Neuronal stem cell (in vitro differentiated cells): ENCODE measurements around the gene AXIN2.

ENCODE experiments used
- DNase-seq: peaks from one replicate; pipeline ENCODE4 v3.0.0-alpha.2; 2013; ENCODE audit warnings: low spot score
- H2AFZ ChIP-seq: one replicate; pipeline ENCODE4 v1.6.1; 2013; ENCODE audit warnings: mild to moderate bottlenecking, low read length, inconsistent platforms
- H2AK5ac ChIP-seq: 2 replicates; pipeline ENCODE4 v1.6.1; 2013; ENCODE audit warnings: low read depth, mild to moderate bottlenecking, inconsistent platforms, low read length, moderate library complexity, mixed read lengths
- H2BK120ac ChIP-seq: 2 replicates; pipeline ENCODE4 v1.6.1; 2013; ENCODE audit warnings: low read depth, mild to moderate bottlenecking, inconsistent platforms, low read length, moderate library complexity, mixed read lengths
- H2BK12ac ChIP-seq: one replicate; pipeline ENCODE4 v1.6.1; 2013; ENCODE audit warnings: low read length, inconsistent platforms
- H2BK15ac ChIP-seq: 2 replicates; pipeline ENCODE4 v1.6.1; 2013; ENCODE audit warnings: mild to moderate bottlenecking, low read length, inconsistent platforms, mixed read lengths
- H2BK5ac ChIP-seq: one replicate; pipeline ENCODE4 v1.6.1; 2013; ENCODE audit warnings: inconsistent platforms, mild to moderate bottlenecking, low read length, moderate library complexity
- H3K14ac ChIP-seq: one replicate; pipeline ENCODE4 v1.6.1; 2013; ENCODE audit warnings: low read length, inconsistent platforms
- H3K18ac ChIP-seq: 2 replicates; pipeline ENCODE4 v1.6.1; 2013; ENCODE audit warnings: low read length, inconsistent platforms
- H3K23ac ChIP-seq: 2 replicates; pipeline ENCODE4 v1.6.1; 2013; ENCODE audit warnings: low read depth, mild to moderate bottlenecking, mixed read lengths, low read length, inconsistent platforms; ENCODE audit not compliant: poor library complexity
- H3K27ac ChIP-seq: replicated peaks from 3 replicates; pipeline ENCODE4 v1.5.1; 2013; ENCODE audit warnings: low read length, inconsistent platforms
- H3K27me3 ChIP-seq, 3 experiments: 2 replicates each; pipeline ENCODE4 v1.6.1; 2013; ENCODE audit warnings: low read length in 3 of 3, mild to moderate bottlenecking in 2 of 3, inconsistent platforms in 1 of 3, low read depth in 1 of 3, mixed read lengths in 1 of 3, moderate library complexity in 1 of 3; ENCODE audit not compliant: control insufficient read depth in 3 of 3, insufficient read depth in 3 of 3
- H3K36me3 ChIP-seq, 2 donors: replicated peaks in 1 of 2; 2 replicates each; pipeline ENCODE4 v1.6.1; 2013; ENCODE audit warnings: low read length in 2 of 2; ENCODE audit not compliant: control insufficient read depth in 2 of 2, insufficient read depth in 2 of 2
- H3K4ac ChIP-seq: 2 replicates; pipeline ENCODE4 v1.6.1; 2013; ENCODE audit warnings: inconsistent platforms, mild to moderate bottlenecking, low read length, moderate library complexity
- H3K4me1 ChIP-seq, 2 donors: 1 replicate in 1 of 2; 2 replicates in 1 of 2; pipeline ENCODE4 v1.6.1; 2013; ENCODE audit warnings: low read length in 2 of 2, low read depth in 1 of 2; ENCODE audit not compliant: control insufficient read depth in 2 of 2, insufficient read depth in 1 of 2
- H3K4me2 ChIP-seq: one replicate; pipeline ENCODE4 v1.6.1; 2013; ENCODE audit warnings: mild to moderate bottlenecking, low read length, inconsistent platforms; ENCODE audit not compliant: insufficient read depth, poor library complexity, severe bottlenecking
- H3K4me3 ChIP-seq, 2 donors: 2 replicates each; pipeline ENCODE4 v1.5.1; 2013; ENCODE audit warnings: low read length in 2 of 2, mild to moderate bottlenecking in 2 of 2, inconsistent platforms in 1 of 2, moderate library complexity in 1 of 2
- H3K79me1 ChIP-seq: one replicate; pipeline ENCODE4 v1.6.1; 2013; ENCODE audit warnings: low read depth, mild to moderate bottlenecking, inconsistent platforms, low read length, moderate library complexity
- H3K9ac ChIP-seq: one replicate; pipeline ENCODE4 v1.6.1; 2013; ENCODE audit warnings: mild to moderate bottlenecking, low read depth, low read length, inconsistent platforms; ENCODE audit not compliant: poor library complexity
- H3K9me3 ChIP-seq, 2 donors: replicated peaks in 1 of 2; 2 replicates each; pipeline versions ENCODE3 to v1.6.1; 2013; ENCODE audit warnings: low read length in 2 of 2, mild to moderate bottlenecking in 2 of 2, inconsistent platforms in 1 of 2, low read depth in 1 of 2, mixed read lengths in 1 of 2, moderate library complexity in 1 of 2; ENCODE audit not compliant: control insufficient read depth in 2 of 2, insufficient read depth in 1 of 2
- H4K8ac ChIP-seq: one replicate; pipeline ENCODE4 v1.6.1; 2013; ENCODE audit warnings: low read depth, mild to moderate bottlenecking, inconsistent platforms, low read length, moderate library complexity
- H4K91ac ChIP-seq: one replicate; pipeline ENCODE4 v1.6.1; 2013; ENCODE audit warnings: low read length, low read depth, mild to moderate bottlenecking, inconsistent platforms; ENCODE audit not compliant: poor library complexity
- WGBS, 2 donors: extraction: QIAGEN DNeasy Blood & Tissue Kit; methylation state at CpG; one replicate each; pipeline ENCODE4 v1.1.7; 2013; ENCODE audit warnings: missing lambda C conversion rate in 2 of 2, mixed read lengths in 1 of 2; ENCODE audit not compliant: insufficient read length in 2 of 2, insufficient replicate concordance in 1 of 2; ENCODE audit errors: extremely low coverage in 2 of 2; 5-methylcytosine and 5-hydroxymethylcytosine counted together

The AXIN2 gene

DNA sequence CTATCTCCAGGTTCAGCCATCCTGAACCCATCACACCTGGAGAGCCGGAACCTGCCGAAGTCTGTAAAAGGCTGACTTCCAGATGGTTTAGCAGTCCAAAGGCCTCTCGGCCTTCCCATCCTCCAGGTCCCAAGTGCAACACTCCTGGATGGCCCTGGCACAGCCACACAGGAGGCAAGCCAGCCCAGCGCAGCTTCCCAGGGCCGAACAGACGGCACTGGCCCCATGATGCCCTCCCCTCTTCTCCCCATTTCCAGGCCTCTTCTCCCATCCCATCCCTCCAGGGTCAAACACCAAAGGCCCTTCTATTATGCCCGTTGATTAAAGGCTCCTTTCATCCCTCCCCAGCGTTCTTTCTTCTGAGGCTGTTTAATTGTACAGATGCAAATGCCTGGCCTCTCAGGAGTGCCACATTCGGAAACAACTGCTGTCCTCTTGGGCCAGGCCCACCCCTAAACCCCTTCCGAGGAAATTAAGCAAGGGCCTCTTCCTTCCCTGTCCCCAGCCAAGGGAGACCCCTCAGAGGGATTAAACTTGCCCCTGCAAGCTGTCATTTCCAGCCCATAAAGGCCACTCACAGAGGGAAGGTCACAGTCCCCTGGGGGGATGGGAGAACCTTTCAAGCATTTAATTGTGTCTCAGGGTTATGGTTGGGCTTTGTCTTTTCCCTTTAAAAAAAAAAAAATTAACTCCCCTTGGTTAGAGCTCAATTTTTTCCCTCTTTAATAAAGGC lies 30.8 kb downstream of the AXIN2 start:
- Histone ChIP-seq H4K91ac (no peak overlapping the region), H2BK15ac (no peak overlapping the region), H3K9ac (no peak overlapping the region), H3K27ac (no peak overlapping the region), H3K4ac (no peak overlapping the region), H2BK12ac (no peak overlapping the region), H3K18ac (peak overlapping the region; percentile 45), H3K4me3 (no peak overlapping the region), H3K79me1 (no peaks in the 10 kb centered on the region), H3K4me2 (no peak overlapping the region), H2BK5ac (no peak overlapping the region), H3K14ac (no peak overlapping the region), H2BK120ac (no peak overlapping the region), H3K27me3 (no peaks in the 10 kb centered on the region), H3K23ac (no peak overlapping the region), H3K4me1 (peaks cover 25 to 33% of the 10 kb centered on the region in 2 donors), H4K8ac (no peak overlapping the region), H2AFZ (no peak overlapping the region), H3K9me3 (peaks cover 0 to 6% of the 10 kb centered on the region in 2 donors), H2AK5ac (no peak overlapping the region), H3K36me3 (peaks cover 18 to 70% of the 10 kb centered on the region in 2 donors)
- no peak for DNase-seq
- no CpG with 5 or more reads among the region's 10 CpGs for WGBS, 2 donors

DNA sequence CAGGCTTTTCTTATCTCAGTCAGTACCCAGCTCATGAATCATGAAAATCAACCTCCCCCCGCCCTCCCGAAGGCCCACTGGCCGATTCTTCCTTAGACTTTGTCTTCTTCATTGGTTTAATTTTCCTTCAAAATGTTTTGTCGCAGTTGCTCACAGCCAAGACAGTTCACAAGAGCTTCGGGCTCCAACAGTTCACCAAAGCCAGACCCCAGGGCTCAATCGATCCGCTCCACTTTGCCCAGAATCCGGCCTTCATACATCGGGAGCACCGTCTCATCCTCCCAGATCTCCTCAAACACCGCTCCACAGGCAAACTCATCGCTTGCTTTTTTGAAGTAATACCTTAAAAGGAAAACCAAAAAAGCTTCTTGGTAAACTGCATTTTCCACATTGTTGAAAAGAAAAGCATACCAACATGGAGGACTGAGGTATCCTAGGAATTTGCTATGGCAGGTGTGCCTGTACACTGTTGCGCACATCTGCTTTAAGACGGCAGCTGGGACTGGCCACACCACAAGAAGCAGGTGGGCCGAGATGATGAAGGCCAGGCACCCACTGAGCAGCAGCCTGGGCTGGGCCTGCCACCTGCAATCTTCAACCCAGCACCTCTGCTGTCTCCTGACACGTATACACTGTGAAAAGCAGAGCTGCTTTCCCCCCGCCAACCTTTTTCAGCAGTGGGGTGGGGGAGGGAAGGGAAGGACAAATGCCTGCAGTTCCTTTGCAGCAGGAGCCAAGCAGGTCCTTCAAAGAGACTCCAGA lies 31.5 kb downstream of the AXIN2 start:
- no peak overlapping the region for H2AK5ac ChIP-seq
- WGBS, 2 donors: no CpG with 5 or more reads among the region's 17 CpGs
- H3K36me3 ChIP-seq: peaks cover 12 to 62% of the 10 kb centered on the region in 2 donors
- no peak overlapping the region for H3K23ac ChIP-seq
- H3K79me1 ChIP-seq: no peaks in the 10 kb centered on the region
- no peak overlapping the region for H3K14ac ChIP-seq
- no peak overlapping the region for H2BK120ac ChIP-seq
- H3K27ac ChIP-seq: no peak overlapping the region
- H4K91ac ChIP-seq: no peak overlapping the region
- no peaks in the 10 kb centered on the region for H3K27me3 ChIP-seq
- H3K4me2 ChIP-seq: no peak overlapping the region
- no peak overlapping the region for H2BK5ac ChIP-seq
- peak overlapping the region; percentile 45 for H3K18ac ChIP-seq
- no peak for DNase-seq
- peak overlapping the region; percentile 65 for H3K9ac ChIP-seq
- no peak overlapping the region for H2AFZ ChIP-seq
- no peak overlapping the region for H2BK12ac ChIP-seq
- no peak overlapping the region for H2BK15ac ChIP-seq
- peak overlapping the region in 1 of 2 donors; percentile 36 for H3K4me3 ChIP-seq
- peaks cover 25 to 33% of the 10 kb centered on the region in 2 donors for H3K4me1 ChIP-seq
- no peak overlapping the region for H3K4ac ChIP-seq
- peaks cover 0 to 6% of the 10 kb centered on the region in 2 donors for H3K9me3 ChIP-seq
- no peak overlapping the region for H4K8ac ChIP-seq

DNA sequence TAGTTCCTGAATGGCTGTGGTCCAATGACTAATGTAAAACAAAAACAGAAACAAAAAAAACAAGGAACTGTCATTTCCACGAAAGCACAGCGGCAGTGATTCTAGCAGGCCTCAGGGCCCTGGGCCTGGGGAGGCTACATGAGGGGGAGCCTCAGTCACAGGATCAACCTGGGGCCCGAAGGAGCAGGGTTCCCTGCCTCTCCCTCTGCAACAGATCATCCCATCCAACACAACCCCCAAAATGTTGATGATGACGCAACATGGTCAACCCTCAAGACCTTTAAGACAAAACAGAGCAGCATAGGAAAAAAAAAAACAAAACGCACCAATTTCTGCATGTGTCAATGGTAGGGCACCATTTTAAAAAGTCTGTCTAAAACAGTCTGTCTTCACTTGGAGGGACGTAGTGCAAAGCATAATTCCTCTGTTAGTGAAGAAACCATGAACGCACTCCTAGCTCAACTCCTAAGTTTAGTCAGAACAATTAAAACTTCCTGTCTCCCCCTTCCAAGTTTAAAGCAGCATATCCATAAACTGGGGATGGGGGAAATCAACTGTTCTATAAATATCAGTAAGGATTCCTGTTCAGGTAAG lies 32.3 kb downstream of the AXIN2 start:
- Histone ChIP-seq H2BK15ac (no peak overlapping the region), H3K9ac (no peak overlapping the region), H3K23ac (no peak overlapping the region), H2AK5ac (no peak overlapping the region), H3K4me2 (no peak overlapping the region), H2BK120ac (no peak overlapping the region), H4K91ac (no peak overlapping the region), H3K4ac (no peak overlapping the region), H3K27ac (no peak overlapping the region), H2BK5ac (no peak overlapping the region), H3K4me1 (peaks cover 25 to 34% of the 10 kb centered on the region in 2 donors), H4K8ac (no peak overlapping the region), H3K27me3 (no peaks in the 10 kb centered on the region), H2BK12ac (no peak overlapping the region), H2AFZ (no peak overlapping the region), H3K79me1 (no peaks in the 10 kb centered on the region), H3K14ac (no peak overlapping the region), H3K18ac (no peak overlapping the region), H3K36me3 (peaks cover 12 to 54% of the 10 kb centered on the region in 2 donors), H3K9me3 (peaks cover 0 to 6% of the 10 kb centered on the region in 2 donors), H3K4me3 (no peak overlapping the region)
- no CpG with 5 or more reads among the region's 7 CpGs for WGBS, 2 donors
- DNase-seq: no peak
